H9 (cell line): Measurements from ENCODE around the gene KCNH2. TPM values are rescaled to one million over a fixed set of nuclear protein-coding genes. Genes with fewer than 3 reads are reported as not detected.

Experiments
- DNase-seq: peaks from one replicate; pipeline ENCODE4 v3.0.0-alpha.2; 2017
- H2AFZ ChIP-seq: one replicate; pipeline ENCODE4 v1.6.1; 2013; ENCODE audit warnings: mild to moderate bottlenecking, low read length, control low read depth, moderate library complexity
- H2AK5ac ChIP-seq: 2 replicates; pipeline ENCODE4 v1.6.1; 2013; ENCODE audit warnings: low read length, control low read depth, mixed read lengths; ENCODE audit not compliant: insufficient read length
- H2BK120ac ChIP-seq: one replicate; pipeline ENCODE4 v1.6.1; 2013; ENCODE audit warnings: low read depth, mild to moderate bottlenecking, low read length, control low read depth, inconsistent platforms; ENCODE audit not compliant: poor library complexity, severe bottlenecking
- H2BK12ac ChIP-seq: 2 replicates; pipeline ENCODE4 v1.6.1; 2013; ENCODE audit warnings: low read length, control low read depth, mixed read lengths, low read depth; ENCODE audit not compliant: insufficient read length
- H2BK15ac ChIP-seq: 2 replicates; pipeline ENCODE4 v1.6.1; 2013; ENCODE audit warnings: low read depth, low read length, control low read depth
- H2BK20ac ChIP-seq: one replicate; pipeline ENCODE4 v1.6.1; 2013; ENCODE audit warnings: low read depth, mild to moderate bottlenecking, low read length, control low read depth, inconsistent platforms; ENCODE audit not compliant: poor library complexity, severe bottlenecking
- H2BK5ac ChIP-seq: 2 replicates; pipeline ENCODE4 v1.6.1; 2013; ENCODE audit warnings: low read length, control low read depth, mixed read lengths; ENCODE audit not compliant: insufficient read length
- H3K14ac ChIP-seq: 2 replicates; pipeline ENCODE4 v1.6.1; 2013; ENCODE audit warnings: low read length, control low read depth; ENCODE audit not compliant: insufficient read depth
- H3K18ac ChIP-seq: 2 replicates; pipeline ENCODE4 v1.6.1; 2013; ENCODE audit warnings: low read depth, mild to moderate bottlenecking, mixed read lengths, low read length, control low read depth; ENCODE audit not compliant: insufficient read length
- H3K23ac ChIP-seq: 2 replicates; pipeline ENCODE4 v1.6.1; 2013; ENCODE audit warnings: low read length, control low read depth, mixed read lengths, low read depth; ENCODE audit not compliant: insufficient read length
- H3K23me2 ChIP-seq: 2 replicates; pipeline ENCODE4 v1.6.1; 2013; ENCODE audit warnings: low read depth, mild to moderate bottlenecking, mixed read lengths, low read length, control low read depth; ENCODE audit not compliant: insufficient read length, poor library complexity, severe bottlenecking
- H3K27ac ChIP-seq: 2 replicates; pipeline ENCODE4 v1.5.1; 2013; ENCODE audit warnings: low read length, control low read depth, mixed read lengths, low read depth; ENCODE audit not compliant: insufficient read length
- H3K27me3 ChIP-seq: 2 replicates; pipeline ENCODE4 v1.6.1; 2013; ENCODE audit warnings: low read length, control low read depth, inconsistent platforms; ENCODE audit not compliant: insufficient read depth
- H3K4ac ChIP-seq: 2 replicates; pipeline ENCODE4 v1.6.1; 2013; ENCODE audit warnings: low read depth, mild to moderate bottlenecking, control low read depth, inconsistent platforms, low read length, moderate library complexity
- H3K4me1 ChIP-seq: 2 replicates; pipeline ENCODE4 v1.6.1; 2013; ENCODE audit warnings: low read length, control low read depth, inconsistent platforms; ENCODE audit not compliant: insufficient read depth
- H3K4me2 ChIP-seq: 2 replicates; pipeline ENCODE4 v1.6.1; 2013; ENCODE audit warnings: low read length, control low read depth, mixed read lengths; ENCODE audit not compliant: insufficient read length, insufficient read depth
- H3K56ac ChIP-seq: 2 replicates; pipeline ENCODE4 v1.6.1; 2013; ENCODE audit warnings: low read depth, mild to moderate bottlenecking, mixed read lengths, low read length, control low read depth; ENCODE audit not compliant: insufficient read length
- H3K79me1 ChIP-seq: 2 replicates; pipeline ENCODE4 v1.6.1; 2013; ENCODE audit warnings: low read depth, mild to moderate bottlenecking, moderate library complexity, low read length, control low read depth, inconsistent platforms; ENCODE audit not compliant: insufficient read depth, poor library complexity, severe bottlenecking
- H3K79me2 ChIP-seq: 2 replicates; pipeline ENCODE4 v1.6.1; 2013; ENCODE audit warnings: low read length, control low read depth, inconsistent platforms; ENCODE audit not compliant: insufficient read depth
- H3K9ac ChIP-seq: 2 replicates; pipeline ENCODE4 v1.6.1; 2013; ENCODE audit warnings: low read length, control low read depth, mixed read lengths; ENCODE audit not compliant: insufficient read length; ENCODE audit errors: extremely low read depth
- H3K9me3 ChIP-seq: one replicate; pipeline ENCODE4 v1.6.1; 2013; ENCODE audit warnings: low read depth, low read length, inconsistent platforms; ENCODE audit not compliant: control insufficient read depth
- H3T11ph ChIP-seq: one replicate; pipeline ENCODE4 v1.6.1; 2013; ENCODE audit warnings: mild to moderate bottlenecking, low read length, control low read depth, inconsistent platforms
- H4K20me1 ChIP-seq: one replicate; pipeline ENCODE4 v1.6.1; 2013; ENCODE audit not compliant: control insufficient read depth, insufficient read length, insufficient read depth
- H4K5ac ChIP-seq: 2 replicates; pipeline ENCODE4 v1.6.1; 2013; ENCODE audit warnings: low read depth, mild to moderate bottlenecking, mixed read lengths, low read length, control low read depth; ENCODE audit not compliant: insufficient read length
- H4K8ac ChIP-seq: replicated peaks from 2 replicates; pipeline ENCODE4 v1.6.1; 2013; ENCODE audit warnings: low read length, control low read depth, mixed read lengths, low read depth; ENCODE audit not compliant: insufficient read length
- H4K91ac ChIP-seq: 2 replicates; pipeline ENCODE4 v1.6.1; 2013; ENCODE audit warnings: low read depth, mild to moderate bottlenecking, moderate library complexity, mixed read lengths, low read length, control low read depth; ENCODE audit not compliant: insufficient read length
- H3K27ac Mint-ChIP-seq, 3 experiments: 2 replicates in 2 of 3; 3 replicates in 1 of 3; pipeline ENCODE4 v1.8.0; 2020 to 2021; ENCODE audit warnings: mixed read lengths in 3 of 3, mild to moderate bottlenecking in 1 of 3, moderate library complexity in 1 of 3
- H3K27me3 Mint-ChIP-seq: 2 replicates; pipeline ENCODE4 v1.8.0; 2021; ENCODE audit warnings: low read depth, mild to moderate bottlenecking, moderate library complexity, mixed read lengths
- H3K36me3 Mint-ChIP-seq, 3 experiments: 2 replicates in 2 of 3; 3 replicates in 1 of 3; pipeline ENCODE4 v1.8.0; 2020 to 2021; ENCODE audit warnings: low read depth in 3 of 3, mixed read lengths in 3 of 3; ENCODE audit not compliant: insufficient read depth in 1 of 3
- H3K4me1 Mint-ChIP-seq, 2 experiments: 2 replicates each; pipeline ENCODE4 v1.8.0; 2020; ENCODE audit warnings: mixed read lengths in 2 of 2
- H3K4me3 Mint-ChIP-seq, 2 experiments: 2 replicates in 1 of 2; 3 replicates in 1 of 2; pipeline ENCODE4 v1.8.0; 2020 to 2021; ENCODE audit warnings: mild to moderate bottlenecking in 2 of 2, mixed read lengths in 2 of 2, moderate library complexity in 1 of 2
- H3K9me3 Mint-ChIP-seq, 2 experiments: 2 replicates in 1 of 2; 3 replicates in 1 of 2; pipeline ENCODE4 v1.8.0; 2020; ENCODE audit warnings: mild to moderate bottlenecking in 2 of 2, mixed read lengths in 2 of 2, moderate library complexity in 1 of 2
- WGBS: extraction: QIAGEN DNeasy Blood & Tissue Kit; methylation state at CpG from one replicate; pipeline ENCODE4 v1.1.7; 2013; ENCODE audit warnings: missing lambda C conversion rate, low lambda C conversion rate, mixed read lengths; ENCODE audit not compliant: insufficient read length; ENCODE audit errors: extremely low coverage; 5-methylcytosine and 5-hydroxymethylcytosine counted together
- total RNA-seq: library from RNA; stranded (reverse); gene quantifications from 2 replicates; pipeline ENCODE4 v1.2.1, GENCODE V29; 2021
- TF ChIP-seq, protein P1 (sequence below): fragments of 200-600 bp; sonication (generic); conservative IDR thresholded peaks from 3 replicates; pipeline ENCODE4 v1.8.0; 2021; ENCODE audit warnings: antibody characterized with exemption, mild to moderate bottlenecking

Gene KCNH2
- total RNA-seq, 1 experiment from 2014 or later = 4.5 TPM

DNA sequence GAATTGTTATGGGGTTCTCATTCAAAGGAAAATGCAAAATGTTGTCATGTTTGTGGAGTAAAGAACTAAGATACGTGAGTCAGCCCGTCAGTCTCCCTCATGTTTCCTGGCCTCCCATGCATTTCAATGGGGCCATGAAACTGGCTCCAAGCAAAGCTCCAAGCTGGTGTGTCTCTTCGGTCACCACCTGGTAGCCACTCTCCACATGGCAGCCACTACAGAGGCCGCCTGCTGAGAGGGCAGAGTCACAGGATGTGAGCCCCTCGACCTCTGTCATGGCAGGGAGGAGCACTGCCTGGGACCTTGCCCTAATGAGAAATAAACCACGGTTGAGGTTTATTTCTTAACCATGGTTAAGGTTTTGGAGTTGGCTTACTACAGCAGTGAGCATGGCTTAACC lies 63.2 kb downstream of the KCNH2 start:
- Histone ChIP-seq H2AK5ac (no peak overlapping the region), H3K4me2 (no peak overlapping the region), H2AFZ (no peak overlapping the region), H3K23me2 (no peaks in the 10 kb centered on the region), H2BK5ac (no peak overlapping the region), H3K9me3 (no peaks in the 10 kb centered on the region), H2BK15ac (no peak overlapping the region; the same call in 1 of the 2 replicates), H3K27me3 (no peaks in the 10 kb centered on the region), H3K27ac (no peak overlapping the region), H4K91ac (no peak overlapping the region), H3K79me1 (no peaks in the 10 kb centered on the region), H3K14ac (no peak overlapping the region), H3T11ph (no peak overlapping the region), H3K4ac (no peak overlapping the region), H3K56ac (no peak overlapping the region), H3K79me2 (no peaks in the 10 kb centered on the region), H2BK120ac (no peak overlapping the region), H4K8ac (no peak overlapping the region), H4K20me1 (no peaks in the 10 kb centered on the region), H3K4me1 (peaks cover 2% of the 10 kb centered on the region; the same call in 1 of the 2 replicates), H2BK12ac (no peak overlapping the region), H2BK20ac (no peak overlapping the region), H3K18ac (no peak overlapping the region), H4K5ac (no peak overlapping the region), H3K23ac (no peak overlapping the region), H3K9ac (no peak overlapping the region)
- H3K36me3 Mint-ChIP-seq = no peaks in the 10 kb centered on the region
- H3K27me3 Mint-ChIP-seq = peaks cover 64% of the 10 kb centered on the region
- no peak overlapping the region for H3K4me3 Mint-ChIP-seq
- no peak overlapping the region for H3K27ac Mint-ChIP-seq
- no peak for DNase-seq
- no peaks in the 10 kb centered on the region; a peak in 3 of 5 replicates for H3K9me3 Mint-ChIP-seq
- H3K4me1 Mint-ChIP-seq = peaks cover 14 to 15% of the 10 kb centered on the region in 2 experiments
- TF ChIP-seq, protein P1, sequence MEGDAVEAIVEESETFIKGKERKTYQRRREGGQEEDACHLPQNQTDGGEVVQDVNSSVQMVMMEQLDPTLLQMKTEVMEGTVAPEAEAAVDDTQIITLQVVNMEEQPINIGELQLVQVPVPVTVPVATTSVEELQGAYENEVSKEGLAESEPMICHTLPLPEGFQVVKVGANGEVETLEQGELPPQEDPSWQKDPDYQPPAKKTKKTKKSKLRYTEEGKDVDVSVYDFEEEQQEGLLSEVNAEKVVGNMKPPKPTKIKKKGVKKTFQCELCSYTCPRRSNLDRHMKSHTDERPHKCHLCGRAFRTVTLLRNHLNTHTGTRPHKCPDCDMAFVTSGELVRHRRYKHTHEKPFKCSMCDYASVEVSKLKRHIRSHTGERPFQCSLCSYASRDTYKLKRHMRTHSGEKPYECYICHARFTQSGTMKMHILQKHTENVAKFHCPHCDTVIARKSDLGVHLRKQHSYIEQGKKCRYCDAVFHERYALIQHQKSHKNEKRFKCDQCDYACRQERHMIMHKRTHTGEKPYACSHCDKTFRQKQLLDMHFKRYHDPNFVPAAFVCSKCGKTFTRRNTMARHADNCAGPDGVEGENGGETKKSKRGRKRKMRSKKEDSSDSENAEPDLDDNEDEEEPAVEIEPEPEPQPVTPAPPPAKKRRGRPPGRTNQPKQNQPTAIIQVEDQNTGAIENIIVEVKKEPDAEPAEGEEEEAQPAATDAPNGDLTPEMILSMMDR = no peak
- WGBS = no CpG with 5 or more reads among the region's 6 CpGs
